AG04449 (cell line): Measurements from ENCODE around the gene POU6F2.

Source experiments
- CTCF ChIA-PET: fragments of 350-600 bp; formaldehyde crosslinking; extraction: SDS; loops from one replicate; lab custom pipeline; 2021; ENCODE audit warnings: antibody characterized with exemption; lab: Yijun Ruan, JAX
- POLR2A ChIA-PET: fragments of 400-600, 350-600 bp; formaldehyde crosslinking; extraction: SDS; loops from one replicate; lab custom pipeline; 2020; ENCODE audit warnings: antibody characterized with exemption, inconsistent platforms; lab: Yijun Ruan, JAX
- DNase-seq: peaks from one replicate; pipeline ENCODE4 v3.0.0-alpha.2; 2010; ENCODE audit warnings: low read depth, low spot score
- H3K4me3 ChIP-seq: 2 replicates; pipeline ENCODE4 v1.5.1; 2011; ENCODE audit warnings: low read depth, mild to moderate bottlenecking, control low read depth, low read length
- CTCF ChIP-seq: IDR thresholded peaks from one replicate; pipeline ENCODE4 v1.5.1; 2011; ENCODE audit warnings: mild to moderate bottlenecking, moderate library complexity, low read length, control low read depth, inconsistent platforms; ENCODE audit not compliant: insufficient read depth; ENCODE audit errors: missing control alignments

The POU6F2 gene

GRCh38 chr7:39075210-39075609 is 97.5 kb downstream of the POU6F2 start:
- ChIA-PET CTCF (interaction anchor here (0.7 to 3.8 kb wide), 9 partner anchors 10 to 443 kb away, joined by 3 to 35 read pairs (median 5); no protein-coding TSS in a partner anchor), POLR2A (no interaction called here)
- no peak overlapping the region for H3K4me3 ChIP-seq
- no peak for DNase-seq
- TF ChIP-seq CTCF = no peak

GRCh38 chr7:39083781-39084180 is 106.1 kb downstream of the POU6F2 start:
- CTCF ChIA-PET = no interaction called here
- DNase-seq = no peak
- no peak for TF ChIP-seq CTCF
- H3K4me3 ChIP-seq = no peak overlapping the region
- POLR2A ChIA-PET = no interaction called here

- DNase-seq = no peak
- no peak overlapping the region for H3K4me3 ChIP-seq
- POLR2A ChIA-PET = no interaction called here
- TF ChIP-seq CTCF = no peak
- CTCF ChIA-PET = no interaction called here
Observed at GRCh38 chr7:39084349-39084748, 106.6 kb downstream of the POU6F2 start.

DNA sequence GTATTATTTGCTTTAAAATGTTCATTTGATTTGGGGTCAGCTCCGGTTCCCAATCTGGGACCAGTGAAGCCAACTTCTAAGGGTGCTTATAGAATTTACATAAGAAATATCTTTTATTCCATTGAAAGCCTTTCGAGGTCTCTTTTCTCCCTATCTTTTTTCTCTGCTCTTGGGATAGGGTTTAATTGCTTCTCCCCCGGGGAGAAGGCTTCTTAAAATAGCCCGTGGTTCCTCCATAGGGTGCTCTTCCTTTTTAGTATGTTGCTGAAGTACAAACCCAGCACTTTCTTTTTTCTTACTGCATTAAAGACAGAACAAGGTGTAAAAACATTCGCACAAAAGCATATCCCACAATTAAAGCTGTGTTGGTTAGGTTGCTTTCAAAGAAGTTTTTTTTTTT is 107.5 kb downstream of the POU6F2 start:
- POLR2A ChIA-PET = no interaction called here
- CTCF ChIA-PET = interaction anchor here (1.6 kb wide), 1 partner anchor 379 kb away, joined by 4 read pairs; no protein-coding TSS in a partner anchor
- TF ChIP-seq CTCF = no peak
- DNase-seq = no peak
- H3K4me3 ChIP-seq = no peak overlapping the region

- ChIA-PET POLR2A (no interaction called here), CTCF (interaction anchor here (1.6 kb wide), 1 partner anchor 378 kb away, joined by 4 read pairs; no protein-coding TSS in a partner anchor)
- no peak overlapping the region for H3K4me3 ChIP-seq
- DNase-seq = no peak
- TF ChIP-seq CTCF = no peak
Observed at GRCh38 chr7:39085590-39086049, 107.9 kb downstream of the POU6F2 start.

GRCh38 chr7:39086638-39087360 is 109.1 kb downstream of the POU6F2 start:
- TF ChIP-seq CTCF = no peak
- no peak for DNase-seq
- H3K4me3 ChIP-seq = no peak overlapping the region
- CTCF ChIA-PET = interaction anchor here (1.1 to 1.4 kb wide), 2 partner anchors 12 to 155 kb away, joined by 3 to 5 read pairs; no protein-coding TSS in a partner anchor
- POLR2A ChIA-PET = no interaction called here
